Mesothelial cell of epicardium (in vitro differentiated cells): ENCODE measurements around the gene ARL15. TPM values are rescaled to one million over a fixed set of nuclear protein-coding genes. Genes with fewer than 3 reads are reported as not detected.
A peak's percentile ranks its signal among the peaks of the same experiment; 100 is the strongest.

Experiments used
- DNase-seq, 2 experiments: peaks; one replicate each; pipeline ENCODE4 v3.0.0; 2021; ENCODE audit warnings: low spot score in 2 of 2; ENCODE audit not compliant: unreplicated experiment in 2 of 2
- H3K27ac Mint-ChIP-seq: 2 replicates; pipeline ENCODE4 v1.8.0; 2021; ENCODE audit warnings: mixed read lengths
- H3K27me3 Mint-ChIP-seq: 2 replicates; pipeline ENCODE4 v1.8.0; 2021; ENCODE audit warnings: low read depth, mixed read lengths
- H3K36me3 Mint-ChIP-seq: 2 replicates; pipeline ENCODE4 v1.8.0; 2021; ENCODE audit warnings: mixed read lengths
- H3K4me1 Mint-ChIP-seq: 2 replicates; pipeline ENCODE4 v1.8.0; 2021; ENCODE audit warnings: mixed read lengths
- H3K4me3 Mint-ChIP-seq: 2 replicates; pipeline ENCODE4 v1.8.0; 2021; ENCODE audit warnings: mild to moderate bottlenecking, moderate library complexity, mixed read lengths
- H3K9me3 Mint-ChIP-seq: 2 replicates; pipeline ENCODE4 v1.8.0; 2021; ENCODE audit warnings: mixed read lengths
- CTCF ChIP-seq: fragments of 200-600 bp; sonication (generic); IDR thresholded peaks from one replicate; pipeline ENCODE4 v1.5.0; 2021; ENCODE audit warnings: antibody characterized with exemption; ENCODE audit not compliant: unreplicated experiment
- total RNA-seq: library from RNA; stranded (reverse); gene quantifications from 3 replicates; pipeline ENCODE4 v1.2.1, GENCODE V29; 2021

The ARL15 gene
- total RNA-seq, 1 donor from 2014 or later = 24.8 TPM

- Mint-ChIP-seq H3K36me3 (no peaks in the 10 kb centered on the region), H3K27ac (no peak overlapping the region), H3K9me3 (no peaks in the 10 kb centered on the region), H3K27me3 (no peaks in the 10 kb centered on the region), H3K4me1 (peaks cover 21% of the 10 kb centered on the region), H3K4me3 (no peak overlapping the region)
- DNase-seq = no peak
- TF ChIP-seq CTCF = no peak
These were observed 14.0 kb downstream of the ARL15 start for GRCh38 chr5:54296386-54296785.

GRCh38 chr5:54295651-54296276 is 14.6 kb downstream of the ARL15 start:
- H3K9me3 Mint-ChIP-seq = no peaks in the 10 kb centered on the region

GRCh38 chr5:54294097-54294667 is 16.2 kb downstream of the ARL15 start:
- Mint-ChIP-seq H3K36me3 (no peaks in the 10 kb centered on the region), H3K9me3 (no peaks in the 10 kb centered on the region), H3K27ac (no peak overlapping the region), H3K4me3 (no peak overlapping the region), H3K4me1 (peaks cover 21% of the 10 kb centered on the region), H3K27me3 (no peaks in the 10 kb centered on the region)
- no peak for DNase-seq
- no peak for TF ChIP-seq CTCF

More at GRCh38 chr5:54295651-54296276, 14.6 kb downstream of the ARL15 start:
- no peaks in the 10 kb centered on the region for H3K27me3 Mint-ChIP-seq
- peaks cover 21% of the 10 kb centered on the region for H3K4me1 Mint-ChIP-seq
- peak overlapping the region; percentile 48 for H3K27ac Mint-ChIP-seq
- no peak for TF ChIP-seq CTCF
- no peaks in the 10 kb centered on the region for H3K36me3 Mint-ChIP-seq
- DNase-seq = no peak
- no peak overlapping the region for H3K4me3 Mint-ChIP-seq

- H3K9me3 Mint-ChIP-seq = peaks cover 1% of the 10 kb centered on the region
- H3K36me3 Mint-ChIP-seq = no peaks in the 10 kb centered on the region
- DNase-seq = no peak
- no peak overlapping the region for H3K27ac Mint-ChIP-seq
- no peak overlapping the region for H3K4me3 Mint-ChIP-seq
- no peaks in the 10 kb centered on the region for H3K27me3 Mint-ChIP-seq
- TF ChIP-seq CTCF = no peak
- peaks cover 21% of the 10 kb centered on the region for H3K4me1 Mint-ChIP-seq
These were observed 17.5 kb downstream of the ARL15 start for GRCh38 chr5:54292866-54293265.

GRCh38 chr5:54291498-54291897 is 18.9 kb downstream of the ARL15 start:
- no peaks in the 10 kb centered on the region for H3K27me3 Mint-ChIP-seq
- no peak for TF ChIP-seq CTCF
- DNase-seq = no peak
- peaks cover 21% of the 10 kb centered on the region for H3K4me1 Mint-ChIP-seq
- no peaks in the 10 kb centered on the region for H3K36me3 Mint-ChIP-seq
- peak overlapping the region; percentile 2 for H3K27ac Mint-ChIP-seq
- H3K9me3 Mint-ChIP-seq = peaks cover 5% of the 10 kb centered on the region
- no peak overlapping the region for H3K4me3 Mint-ChIP-seq
